ENCODE results near the gene KIF11. TPM values are rescaled to one million over a fixed set of nuclear protein-coding genes. Genes with fewer than 3 reads are reported as not detected.
"Not testable (repeated sequence)": the region's sequence is repeated elsewhere in the genome, so short reads cannot be mapped to it uniquely, and the experiment has no call there.

The KIF11 gene
- total and polyA plus RNA-seq, 2 donors, result 0.82 to 26.6 TPM

- no peaks in the 10 kb centered on the region for H3K36me3 ChIP-seq (ENCODE audit: insufficient read depth)
- 63% methylated on average over 8 of the region's 8 CpGs for WGBS
- DNase-seq (ENCODE audit: extremely low spot score), result no peak
- H3K4me1 ChIP-seq (ENCODE audit: insufficient read depth), result no peaks in the 10 kb centered on the region
- H3K27ac ChIP-seq (ENCODE audit: low read depth), result no peak overlapping the region
- H3K4me3 ChIP-seq (ENCODE audit: low read depth, low read length), result peak overlapping the region; percentile 86
These were observed 20.4 kb upstream of the KIF11 start for GRCh38 chr10:92572362-92573090.

GRCh38 chr10:92573091-92573797, 19.7 kb upstream of the KIF11 start:
- DNase-seq (ENCODE audit: extremely low spot score), result no peak
- Histone ChIP-seq H3K4me3 (ENCODE audit: low read depth, low read length) (peak overlapping the region; percentile 86), H3K27ac (ENCODE audit: low read depth) (peak overlapping the region; percentile 90), H3K36me3 (ENCODE audit: insufficient read depth) (no peaks in the 10 kb centered on the region), H3K4me1 (ENCODE audit: insufficient read depth) (no peaks in the 10 kb centered on the region)
- under 1% methylated on average over 56 of the region's 56 CpGs for WGBS

- DNase-seq (ENCODE audit: extremely low spot score), result no peak
- Histone ChIP-seq H3K27ac (ENCODE audit: low read depth) (peak within 1 kb of the TSS; percentile 90), H3K4me3 (ENCODE audit: low read depth, low read length) (peak within 1 kb of the TSS; percentile 86), H3K4me1 (ENCODE audit: insufficient read depth) (no peaks in the 10 kb centered on the region), H3K36me3 (ENCODE audit: insufficient read depth) (no peaks in the 10 kb centered on the region)
- under 1% methylated on average over 80 of the region's 80 CpGs for WGBS
These were observed 19.0 kb upstream of the KIF11 start, which contains the start of gene IDE for GRCh38 chr10:92573798-92574547. Gene IDE, minus strand, starts transcription at chr10:92574093. Its CDS starts 74 bp downstream, at chr10:92574019.

GRCh38 chr10:92574548-92575261, 18.2 kb upstream of the KIF11 start:
- no peaks in the 10 kb centered on the region for H3K36me3 ChIP-seq (ENCODE audit: insufficient read depth)
- no peak for DNase-seq (ENCODE audit: extremely low spot score)
- 9% methylated on average over 22 of the region's 22 CpGs for WGBS

GRCh38 chr10:92575961-92576360, 17.0 kb upstream of the KIF11 start:
- Histone ChIP-seq H3K4me1 (ENCODE audit: insufficient read depth) (no peaks in the 10 kb centered on the region), H3K27ac (ENCODE audit: low read depth) (no peak overlapping the region), H3K4me3 (ENCODE audit: low read depth, low read length) (no peak overlapping the region), H3K36me3 (ENCODE audit: insufficient read depth) (no peaks in the 10 kb centered on the region)
- no peak for DNase-seq (ENCODE audit: extremely low spot score)

More at GRCh38 chr10:92574548-92575261, 18.2 kb upstream of the KIF11 start:
- Histone ChIP-seq H3K4me3 (ENCODE audit: low read depth, low read length) (peak overlapping the region; percentile 86), H3K4me1 (ENCODE audit: insufficient read depth) (no peaks in the 10 kb centered on the region), H3K27ac (ENCODE audit: low read depth) (no peak overlapping the region)

GRCh38 chr10:92582347-92582746, 10.6 kb upstream of the KIF11 start:
- H3K36me3 ChIP-seq (ENCODE audit: insufficient read depth); H3K27ac ChIP-seq (ENCODE audit: low read depth); DNase-seq (ENCODE audit: extremely low spot score); H3K4me1 ChIP-seq (ENCODE audit: insufficient read depth); H3K4me3 ChIP-seq (ENCODE audit: low read depth, low read length): not testable (repeated sequence)
- 93% methylated on average over 6 of the region's 6 CpGs for WGBS

- WGBS, result 36% methylated on average over 19 of the region's 19 CpGs
- H3K4me1 ChIP-seq (ENCODE audit: insufficient read depth), result no peaks in the 10 kb centered on the region
- H3K4me3 ChIP-seq (ENCODE audit: low read depth, low read length), result peak overlapping the region; percentile 25
- DNase-seq (ENCODE audit: extremely low spot score), result no peak
- H3K36me3 ChIP-seq (ENCODE audit: insufficient read depth), result no peaks in the 10 kb centered on the region
- H3K27ac ChIP-seq (ENCODE audit: low read depth), result peak overlapping the region; percentile 64
These were observed 2.0 kb upstream of the KIF11 start for GRCh38 chr10:92590623-92591549.

- Histone ChIP-seq H3K4me3 (ENCODE audit: low read depth, low read length) (peak overlapping the region; percentile 25), H3K36me3 (ENCODE audit: insufficient read depth) (no peaks in the 10 kb centered on the region), H3K4me1 (ENCODE audit: insufficient read depth) (no peaks in the 10 kb centered on the region), H3K27ac (ENCODE audit: low read depth) (peak overlapping the region; percentile 64)
- peak; percentile 71 for DNase-seq (ENCODE audit: extremely low spot score)
- WGBS, result under 1% methylated on average over 38 of the region's 38 CpGs
These were observed 1.3 kb upstream of the KIF11 start for GRCh38 chr10:92591550-92592022.

- Histone ChIP-seq H3K4me3 (ENCODE audit: low read depth, low read length) (peak overlapping the region; percentile 55), H3K4me1 (ENCODE audit: insufficient read depth) (no peaks in the 10 kb centered on the region), H3K36me3 (ENCODE audit: insufficient read depth) (no peaks in the 10 kb centered on the region), H3K27ac (ENCODE audit: low read depth) (no peak overlapping the region)
- 11% methylated on average over 9 of the region's 9 CpGs for WGBS
- DNase-seq (ENCODE audit: extremely low spot score), result no peak
These were observed 974 bp downstream of the KIF11 start for GRCh38 chr10:92593619-92594588.

- Histone ChIP-seq H3K4me3 (ENCODE audit: low read depth, low read length) (no peak overlapping the region), H3K36me3 (ENCODE audit: insufficient read depth) (no peaks in the 10 kb centered on the region), H3K27ac (ENCODE audit: low read depth) (no peak overlapping the region), H3K4me1 (ENCODE audit: insufficient read depth) (no peaks in the 10 kb centered on the region)
- no peak for DNase-seq (ENCODE audit: extremely low spot score)
- WGBS, result 99% methylated on average over 2 of the region's 2 CpGs
These were observed 2.6 kb downstream of the KIF11 start for GRCh38 chr10:92595505-92595904.

GRCh38 chr10:92598321-92598720, 5.4 kb downstream of the KIF11 start:
- no peak for DNase-seq (ENCODE audit: extremely low spot score)
- Histone ChIP-seq H3K4me3 (ENCODE audit: low read depth, low read length) (no peak overlapping the region), H3K27ac (ENCODE audit: low read depth) (no peak overlapping the region), H3K36me3 (ENCODE audit: insufficient read depth) (no peaks in the 10 kb centered on the region), H3K4me1 (ENCODE audit: insufficient read depth) (no peaks in the 10 kb centered on the region)
- WGBS, result 95% methylated on average over 1 of the region's 1 CpG

Data from urinary bladder (tissue), 4 donors.